Mucosa of stomach (tissue), 1 donor: Measurements from ENCODE around the gene B3GAT3.

Source experiments
- H3K27me3 ChIP-seq: one replicate; pipeline ENCODE4 v1.7.0; 2013; ENCODE audit warnings: mild to moderate bottlenecking, low read length; ENCODE audit not compliant: control insufficient read depth, insufficient read depth
- H3K36me3 ChIP-seq: one replicate; pipeline ENCODE4 v1.7.0; 2013; ENCODE audit warnings: low read length; ENCODE audit not compliant: control insufficient read depth, insufficient read depth
- H3K4me1 ChIP-seq: one replicate; pipeline ENCODE4 v1.7.0; 2013; ENCODE audit warnings: mild to moderate bottlenecking, low read length; ENCODE audit not compliant: control insufficient read depth, insufficient read depth
- H3K4me3 ChIP-seq: one replicate; pipeline ENCODE4 v1.7.0; 2013; ENCODE audit warnings: low read length
- H3K9ac ChIP-seq: one replicate; pipeline ENCODE4 v1.7.0; 2013; ENCODE audit warnings: mild to moderate bottlenecking, low read length, moderate library complexity
- H3K9me3 ChIP-seq: one replicate; pipeline ENCODE4 v1.7.0; 2013; ENCODE audit warnings: mild to moderate bottlenecking, low read length, moderate library complexity; ENCODE audit not compliant: control insufficient read depth
- donor health status: Pancreatic carcinoma.

The B3GAT3 gene

DNA sequence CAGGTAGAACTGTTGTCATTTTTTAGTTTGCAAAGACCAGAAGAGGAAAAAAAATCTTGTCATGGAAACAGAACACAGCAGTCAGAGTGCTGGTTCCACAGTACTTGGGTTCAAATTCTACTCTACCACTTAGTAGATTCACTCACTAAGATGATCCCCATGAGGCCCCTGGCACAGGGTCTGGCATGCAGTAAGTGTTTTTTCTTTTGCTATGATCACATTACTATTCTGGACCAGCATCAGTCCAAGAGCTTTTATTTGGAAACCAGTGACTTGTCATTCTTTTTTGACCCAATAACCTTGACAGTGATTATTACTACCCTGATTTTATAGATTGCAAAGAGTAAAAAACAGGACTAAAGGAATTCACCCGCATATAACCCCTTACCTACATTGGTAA is 52.2 kb downstream of the B3GAT3 start:
- Histone ChIP-seq H3K9ac (no peak overlapping the region), H3K4me3 (no peak overlapping the region), H3K27me3 (no peaks in the 10 kb centered on the region), H3K36me3 (peaks cover 5% of the 10 kb centered on the region), H3K9me3 (no peaks in the 10 kb centered on the region), H3K4me1 (peaks cover 14% of the 10 kb centered on the region)

- H3K9ac ChIP-seq, result no peak overlapping the region
Observed at GRCh38 chr11:62567018-62567633, 54.7 kb downstream of the B3GAT3 start.

GRCh38 chr11:62566247-62566646 is 55.5 kb downstream of the B3GAT3 start:
- Histone ChIP-seq H3K27me3 (no peaks in the 10 kb centered on the region), H3K9ac (no peak overlapping the region), H3K9me3 (no peaks in the 10 kb centered on the region), H3K4me1 (peaks cover 5% of the 10 kb centered on the region), H3K36me3 (peaks cover 5% of the 10 kb centered on the region), H3K4me3 (no peak overlapping the region)

More at GRCh38 chr11:62567018-62567633, 54.7 kb downstream of the B3GAT3 start:
- H3K27me3 ChIP-seq, result no peaks in the 10 kb centered on the region
- H3K4me3 ChIP-seq, result no peak overlapping the region
- H3K36me3 ChIP-seq, result peaks cover 5% of the 10 kb centered on the region
- peaks cover 6% of the 10 kb centered on the region for H3K4me1 ChIP-seq
- H3K9me3 ChIP-seq, result no peaks in the 10 kb centered on the region
